Spleen (tissue), 11 donors: ENCODE measurements around the gene FGF19. TPM values are rescaled to one million over a fixed set of nuclear protein-coding genes. Genes with fewer than 3 reads are reported as not detected.

Source experiments
- DNase-seq: peaks from one replicate; pipeline ENCODE4 v3.0.0-alpha.2; 2020
- H3K27ac ChIP-seq, 8 donors: fragments of 200-600 bp; sonication (generic) in 7 of 8; 1 replicate in 4 of 8; 2 replicates in 4 of 8; pipeline versions ENCODE4 v1.5.0 to v1.8.0; 2016 to 2021; ENCODE audit warnings: inconsistent platforms in 4 of 8, mild to moderate bottlenecking in 4 of 8, moderate library complexity in 1 of 8
- H3K27me3 ChIP-seq, 7 donors: fragments of 200-600 bp; sonication (generic) in 6 of 7; replicated peaks in 1 of 7; 1 replicate in 4 of 7; 2 replicates in 3 of 7; pipeline versions ENCODE4 v1.5.0 to v1.8.0; 2016 to 2021; ENCODE audit warnings: inconsistent platforms in 3 of 7, mild to moderate bottlenecking in 1 of 7
- H3K36me3 ChIP-seq, 6 donors: fragments of 200-600 bp; sonication (generic) in 5 of 6; 1 replicate in 4 of 6; 2 replicates in 2 of 6; pipeline versions ENCODE4 v1.5.0 to v1.8.0; 2016 to 2021; ENCODE audit warnings: inconsistent platforms in 2 of 6
- H3K4me1 ChIP-seq, 6 donors: fragments of 200-600 bp; sonication (generic) in 5 of 6; 1 replicate in 3 of 6; 2 replicates in 3 of 6; pipeline versions ENCODE4 v1.5.0 to v1.8.0; 2016 to 2021; ENCODE audit warnings: inconsistent platforms in 3 of 6
- H3K4me3 ChIP-seq, 8 donors: fragments of 200-600 bp; sonication (generic) in 7 of 8; 1 replicate in 4 of 8; 2 replicates in 4 of 8; pipeline versions ENCODE4 v1.5.0 to v1.8.0; 2016 to 2021; ENCODE audit warnings: inconsistent platforms in 4 of 8, mild to moderate bottlenecking in 4 of 8, moderate library complexity in 2 of 8
- H3K9me3 ChIP-seq, 8 donors: fragments of 200-600 bp; sonication (generic) in 7 of 8; 1 replicate in 4 of 8; 2 replicates in 4 of 8; pipeline versions ENCODE4 v1.5.0 to v1.8.0; 2016 to 2021; ENCODE audit warnings: inconsistent platforms in 4 of 8
- CTCF ChIP-seq, 11 experiments: fragments of 200-600 bp in 7 of 11; fragments of 450-650 bp in 4 of 11; sonication (generic) in 4 of 11; IDR thresholded peaks in 8 of 11; conservative IDR thresholded peaks in 3 of 11; 1 replicate in 7 of 11; 2 replicates in 4 of 11; pipeline versions ENCODE4 v1.4.0 to v1.8.0; 2016 to 2021; ENCODE audit warnings: antibody characterized with exemption in 11 of 11, inconsistent platforms in 4 of 11, mild to moderate bottlenecking in 1 of 11
- POLR2A ChIP-seq, 3 donors: fragments of 450-650 bp; IDR thresholded peaks; one replicate each; pipeline ENCODE4 v1.5.1; 2017; ENCODE audit warnings: antibody characterized with exemption in 3 of 3, mild to moderate bottlenecking in 1 of 3
- POLR2AphosphoS5 ChIP-seq, 3 donors: sonication (generic); formaldehyde crosslinking; IDR thresholded peaks; one replicate each; pipeline ENCODE4 v1.5.1; 2017; ENCODE audit warnings: antibody characterized with exemption in 3 of 3
- WGBS, 5 donors: extraction: QIAGEN DNeasy Blood & Tissue Kit in 3 of 5; methylation state at CpG; one replicate each; pipeline versions ENCODE4 v1.1.5 to v1.1.7; 2013 to 2018; 5-methylcytosine and 5-hydroxymethylcytosine counted together
- intact Hi-C: fragments of 100-400 bp; cut with DNase I; formaldehyde crosslinking; loops from one replicate; pipeline ENCODE4 v1.15.0; 2023; ENCODE audit warnings: low total_unique reads
- polyA plus RNA-seq, 3 donors: library from polyadenylated mRNA; stranded (reverse); fragments of 200-250 nt; gene quantifications; one replicate each; pipeline ENCODE4 v1.2.1, GENCODE V29; 2013
- total RNA-seq, 7 donors: library from RNA; depleted of rRNA in 3 of 7; stranded (reverse); fragments of >200 nt in 3 of 7; fragmentation: NEBNext Ultra II Directional in 4 of 7; extraction: Animal tissue kit (Norgen Biotek cat#: 25700) in 4 of 7; gene quantifications; one replicate each; pipeline versions ENCODE4 v1.1.0 to v1.2.1, GENCODE V29; 2016 to 2021
- donor health status: healthy with polysubstance abuse.
- donor health status: DM: no; HTN: no; CAD: no; lungs with moderate emphysema.
- donor health status: DM: no; HTN: no; CAD: no.
- donor health status: Bipolar disorder and iron deficiency.
- donor health status: healthy.
- donor health status: DM: no; HTN: no; CAD: no.
- donor health status: DM: yes; HTN: yes; CAD: no.

The FGF19 gene
- total and polyA plus RNA-seq, 10 donors = not detected

DNA sequence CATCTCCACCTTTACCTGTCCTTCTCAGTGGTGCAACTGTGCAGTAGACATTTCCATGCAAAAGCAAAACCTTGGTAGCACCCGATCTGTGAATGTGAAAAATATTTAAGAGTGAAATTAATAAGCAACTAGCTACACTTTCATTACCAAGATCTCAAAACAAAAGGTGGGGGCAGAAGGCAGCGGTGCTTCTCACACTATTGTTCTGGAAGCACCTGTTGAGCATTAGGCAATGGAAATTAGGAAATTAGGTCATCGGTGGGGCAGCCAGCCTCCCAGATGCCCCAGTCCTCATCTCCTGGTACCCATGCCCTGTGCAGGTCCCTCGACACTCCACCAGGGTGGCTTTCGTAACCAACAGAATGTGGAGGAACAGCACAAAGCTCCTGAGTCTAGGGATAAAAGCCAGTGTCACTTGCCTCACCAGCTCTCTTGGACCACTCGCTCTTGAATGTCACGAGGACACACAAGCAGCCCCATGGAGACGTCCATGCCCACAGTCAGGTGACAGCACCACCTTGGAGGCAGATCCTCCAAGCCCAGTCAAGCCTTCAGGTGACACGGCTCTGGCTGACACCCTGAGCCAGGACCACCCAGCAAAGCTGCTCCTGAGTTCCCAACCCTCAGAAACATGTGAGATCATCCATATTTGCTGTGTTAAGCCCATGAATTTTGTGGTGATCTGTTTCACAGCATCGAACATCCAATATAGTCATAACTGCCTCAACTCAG, 31.9 kb downstream of the FGF19 start:
- peak; percentile 42 for DNase-seq
- peaks cover 0 to 64% (median 49%) of the 10 kb centered on the region in 6 donors for H3K36me3 ChIP-seq
- H3K9me3 ChIP-seq = no peaks in the 10 kb centered on the region
- no peak overlapping the region for H3K27ac ChIP-seq
- no peak overlapping the region for H3K4me3 ChIP-seq
- H3K4me1 ChIP-seq = peaks cover 13 to 48% (median 38%) of the 10 kb centered on the region in 6 donors
- intact Hi-C loops = no loop called here
- H3K27me3 ChIP-seq = peaks cover 0 to 4% (median 0%) of the 10 kb centered on the region in 7 donors
- no peak for TF ChIP-seq POLR2A (IDR thresholded peaks at IDR 0.05)
- 83 to 91% (median 85%) methylated on average over 7 to 10 of the region's 10 CpGs for WGBS, 5 donors

DNA sequence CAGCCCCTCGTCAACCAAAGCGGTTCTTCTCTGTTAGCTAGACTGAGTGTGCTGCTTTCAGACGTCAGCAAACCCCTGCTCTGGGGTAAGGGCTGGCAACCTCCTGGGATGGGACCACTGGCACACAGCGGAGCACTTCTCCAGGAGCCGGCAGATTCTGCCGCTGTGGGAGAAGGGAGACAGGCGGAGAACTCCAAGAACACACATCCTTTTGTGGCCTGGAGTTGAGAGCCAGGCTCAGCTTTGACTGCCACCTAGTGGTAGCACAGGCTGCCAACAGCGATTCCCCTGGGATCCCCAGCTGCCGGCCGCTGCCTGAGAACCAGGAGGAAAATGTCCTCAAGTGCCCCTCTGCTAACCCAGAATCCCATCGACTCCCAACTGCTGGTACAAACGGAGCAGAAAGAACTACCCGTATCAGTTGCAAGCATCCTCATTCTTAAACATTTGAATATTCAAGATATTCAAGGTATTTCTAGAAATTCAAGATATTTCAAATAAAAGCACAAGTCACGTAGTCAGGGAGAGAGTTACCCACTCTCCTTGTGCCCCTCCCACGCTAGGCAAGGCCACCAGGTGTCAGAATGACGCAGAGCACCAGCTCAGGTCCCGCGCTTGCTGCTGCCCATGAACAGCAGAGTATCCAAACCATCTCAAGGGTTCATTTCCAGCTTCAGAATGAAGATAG, 33.5 kb downstream of the FGF19 start:
- intact Hi-C loops = no loop called here
- Histone ChIP-seq H3K27me3 (no peaks in the 10 kb centered on the region), H3K36me3 (peaks cover 0 to 80% (median 60%) of the 10 kb centered on the region in 6 donors), H3K4me1 (peaks cover 13 to 42% (median 33%) of the 10 kb centered on the region in 6 donors), H3K27ac (no peak overlapping the region), H3K4me3 (no peak overlapping the region), H3K9me3 (no peaks in the 10 kb centered on the region)
- DNase-seq = peak; percentile 89
- WGBS, 5 donors = 40 to 56% (median 46%) methylated on average over 15 to 18 of the region's 18 CpGs
- TF ChIP-seq CTCF (IDR thresholded peaks at IDR 0.05 in 8 of 11, conservative IDR thresholded peaks at IDR 0.05 in 3 of 11) (peak; percentile 59 to 96 (median 92)), POLR2AphosphoS5 (IDR thresholded peaks at IDR 0.05) (peak; percentile 9 to 49 (median 34)), POLR2A (IDR thresholded peaks at IDR 0.05) (no peak)

DNA sequence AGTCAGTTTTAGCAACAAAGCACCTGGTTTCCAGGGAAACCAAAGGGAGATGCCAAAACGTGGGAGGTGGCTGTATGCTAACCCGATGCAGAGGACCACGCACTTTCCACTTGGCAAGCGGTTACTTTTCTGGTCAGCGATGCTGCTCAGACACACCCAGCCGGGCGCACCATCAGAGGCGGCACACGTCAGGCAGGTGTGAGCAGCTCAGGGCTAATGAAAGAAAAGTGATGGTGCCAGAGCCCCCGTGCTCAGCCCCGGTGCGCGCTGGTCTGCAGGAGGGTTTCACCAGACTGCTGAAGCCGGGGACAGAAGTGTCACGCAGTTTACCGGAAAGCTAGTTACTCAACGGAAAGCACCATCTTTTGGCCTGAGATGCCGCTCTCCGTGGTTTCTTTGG, 34.3 kb downstream of the FGF19 start:
- peak; percentile 62 for DNase-seq
- intact Hi-C loops = no loop called here
- Histone ChIP-seq H3K4me3 (no peak overlapping the region), H3K4me1 (peaks cover 12 to 36% (median 31%) of the 10 kb centered on the region in 6 donors), H3K36me3 (peaks cover 0 to 88% (median 69%) of the 10 kb centered on the region in 6 donors), H3K9me3 (no peaks in the 10 kb centered on the region), H3K27ac (no peak overlapping the region), H3K27me3 (no peaks in the 10 kb centered on the region)
- TF ChIP-seq POLR2AphosphoS5 (IDR thresholded peaks at IDR 0.05) (no peak), CTCF (IDR thresholded peaks at IDR 0.05 in 8 of 11, conservative IDR thresholded peaks at IDR 0.05 in 3 of 11) (no peak), POLR2A (IDR thresholded peaks at IDR 0.05) (no peak)
- 91 to 97% (median 92%) methylated on average over 16 to 19 of the region's 19 CpGs for WGBS, 5 donors

GRCh38 chr11:69667619-69668604, 35.9 kb downstream of the FGF19 start:
- Histone ChIP-seq H3K36me3 (peaks cover 0 to 100% (median 76%) of the 10 kb centered on the region in 6 donors), H3K4me3 (no peak overlapping the region), H3K27ac (no peak overlapping the region), H3K27me3 (no peaks in the 10 kb centered on the region), H3K9me3 (no peaks in the 10 kb centered on the region), H3K4me1 (peaks cover 0 to 21% (median 15%) of the 10 kb centered on the region in 6 donors)
- intact Hi-C loops = no loop called here
- TF ChIP-seq POLR2AphosphoS5 (IDR thresholded peaks at IDR 0.05) (no peak), CTCF (IDR thresholded peaks at IDR 0.05 in 8 of 11, conservative IDR thresholded peaks at IDR 0.05 in 3 of 11) (no peak), POLR2A (IDR thresholded peaks at IDR 0.05) (no peak)
- DNase-seq = peak; percentile 66
- WGBS, 5 donors = 91 to 94% (median 93%) methylated on average over 26 of the region's 26 CpGs
